PC-9 (cell line): Measurements from ENCODE around the gene PLPP3.

Experiments
- CTCF ChIP-seq: fragments of 200-600 bp; sonication (generic); conservative IDR thresholded peaks from 2 replicates; pipeline ENCODE4 v1.6.1; 2017; ENCODE audit warnings: mixed run types, antibody characterized with exemption, mild to moderate bottlenecking, moderate library complexity
- EZH2 ChIP-seq: fragments of 200-600 bp; sonication (generic); IDR thresholded peaks from 2 replicates; pipeline ENCODE4 v1.8.0; 2017; ENCODE audit warnings: antibody characterized with exemption, low read depth

- TF ChIP-seq CTCF = no peak
- no peak for TF ChIP-seq EZH2
Observed at GRCh38 chr1:56491441-56491840, 87.9 kb downstream of the PLPP3 start.
